GM12874 (cell line): ENCODE measurements around the gene CARHSP1.

Experiments
- TF ChIP-seq, protein P1 (sequence below): IDR thresholded peaks from 2 replicates; pipeline ENCODE4 v1.5.1; 2011; ENCODE audit warnings: low read depth, mild to moderate bottlenecking, control low read depth, low read length, moderate library complexity; ENCODE audit not compliant: insufficient read depth

The CARHSP1 gene

DNA sequence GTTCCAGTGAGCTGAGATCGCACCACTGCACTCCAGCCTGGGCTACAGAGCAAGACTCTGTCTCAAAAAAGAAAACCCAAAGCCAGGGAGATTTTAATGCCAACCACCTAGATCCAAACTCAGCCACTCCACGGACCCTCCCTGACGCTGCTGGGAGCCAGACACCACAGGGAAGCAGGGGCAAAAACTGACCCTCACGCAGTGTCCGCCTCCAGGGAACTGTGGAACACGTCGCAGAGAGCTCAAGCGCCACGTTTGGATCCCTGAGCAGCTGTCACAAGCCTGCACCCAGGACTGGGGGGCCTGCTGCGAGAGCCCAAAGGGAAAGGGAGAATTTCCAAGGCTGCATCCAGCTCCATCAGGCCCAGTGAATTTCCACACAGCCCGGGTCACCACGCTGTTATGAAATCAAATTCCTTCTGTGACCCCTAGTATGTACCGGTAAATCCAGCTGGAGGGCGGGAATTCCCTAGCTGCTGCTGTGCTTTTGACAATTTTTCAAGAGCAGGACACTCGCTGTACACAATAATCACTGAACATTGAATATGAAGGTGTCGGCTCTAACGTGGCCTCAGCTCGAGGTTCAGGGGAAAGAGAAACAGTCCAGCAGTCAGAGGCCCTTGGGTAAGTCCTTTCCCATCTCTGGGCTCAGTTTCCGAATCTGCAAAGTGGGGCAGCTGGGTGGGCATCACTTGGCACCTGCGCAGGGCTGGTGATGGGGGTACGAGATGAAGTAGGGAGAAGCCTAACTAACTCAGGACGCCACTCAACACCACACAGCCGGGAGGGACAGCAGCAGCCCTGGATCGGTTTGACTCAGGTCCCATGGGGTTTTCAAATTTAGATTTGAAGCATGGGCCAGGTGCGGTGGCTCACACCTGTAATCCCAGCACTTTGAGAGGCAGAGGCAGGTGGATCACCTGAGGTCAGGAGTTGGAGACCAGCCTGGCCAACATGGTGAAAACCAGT is 8.6 kb downstream of the CARHSP1 start:
- TF ChIP-seq, protein P1, sequence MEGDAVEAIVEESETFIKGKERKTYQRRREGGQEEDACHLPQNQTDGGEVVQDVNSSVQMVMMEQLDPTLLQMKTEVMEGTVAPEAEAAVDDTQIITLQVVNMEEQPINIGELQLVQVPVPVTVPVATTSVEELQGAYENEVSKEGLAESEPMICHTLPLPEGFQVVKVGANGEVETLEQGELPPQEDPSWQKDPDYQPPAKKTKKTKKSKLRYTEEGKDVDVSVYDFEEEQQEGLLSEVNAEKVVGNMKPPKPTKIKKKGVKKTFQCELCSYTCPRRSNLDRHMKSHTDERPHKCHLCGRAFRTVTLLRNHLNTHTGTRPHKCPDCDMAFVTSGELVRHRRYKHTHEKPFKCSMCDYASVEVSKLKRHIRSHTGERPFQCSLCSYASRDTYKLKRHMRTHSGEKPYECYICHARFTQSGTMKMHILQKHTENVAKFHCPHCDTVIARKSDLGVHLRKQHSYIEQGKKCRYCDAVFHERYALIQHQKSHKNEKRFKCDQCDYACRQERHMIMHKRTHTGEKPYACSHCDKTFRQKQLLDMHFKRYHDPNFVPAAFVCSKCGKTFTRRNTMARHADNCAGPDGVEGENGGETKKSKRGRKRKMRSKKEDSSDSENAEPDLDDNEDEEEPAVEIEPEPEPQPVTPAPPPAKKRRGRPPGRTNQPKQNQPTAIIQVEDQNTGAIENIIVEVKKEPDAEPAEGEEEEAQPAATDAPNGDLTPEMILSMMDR: no peak

DNA sequence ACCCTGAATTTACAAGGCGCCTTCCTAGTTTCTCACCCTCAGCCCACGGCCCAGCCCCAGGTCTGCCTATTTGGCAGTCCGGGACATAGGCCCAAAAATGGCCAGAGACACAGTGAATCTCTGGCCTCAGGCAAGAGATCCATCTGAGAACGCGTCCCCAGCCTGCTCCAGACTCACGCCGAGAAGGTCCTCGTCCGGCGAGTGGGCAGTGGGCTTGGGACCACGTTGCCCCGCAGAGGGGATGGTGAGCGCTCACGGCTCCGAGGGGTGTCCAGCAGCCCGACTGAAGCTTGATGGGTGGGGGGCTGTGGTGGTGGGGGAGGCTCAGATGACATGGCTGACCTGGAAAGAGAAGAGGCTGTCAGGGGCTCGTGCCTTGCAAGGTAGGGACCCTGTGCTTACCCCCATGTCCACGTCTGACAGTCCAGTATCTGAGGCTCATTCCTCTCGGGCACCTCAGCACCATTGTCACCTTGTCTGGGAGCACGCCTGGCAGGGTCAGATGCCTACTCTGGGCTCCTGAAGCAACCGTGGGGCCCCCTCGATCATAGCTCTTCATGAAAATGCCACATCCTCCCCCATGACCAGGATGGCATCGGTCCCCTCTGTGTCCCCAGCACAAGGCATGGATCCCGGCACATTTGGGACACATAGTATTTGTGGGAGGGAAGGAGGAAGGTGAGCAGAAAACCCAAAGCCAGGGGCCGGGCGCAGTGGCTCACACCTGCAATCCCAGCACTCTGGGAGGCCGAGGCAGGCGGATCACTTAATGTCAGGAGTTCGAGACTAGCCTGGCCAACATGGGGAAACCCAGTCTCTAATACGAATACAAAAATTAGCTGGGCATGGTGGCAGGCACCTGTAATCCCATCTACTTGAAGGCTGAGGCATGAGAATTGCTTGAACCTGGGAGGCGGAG is 9.6 kb downstream of the CARHSP1 start:
- TF ChIP-seq, protein P1: no peak

DNA sequence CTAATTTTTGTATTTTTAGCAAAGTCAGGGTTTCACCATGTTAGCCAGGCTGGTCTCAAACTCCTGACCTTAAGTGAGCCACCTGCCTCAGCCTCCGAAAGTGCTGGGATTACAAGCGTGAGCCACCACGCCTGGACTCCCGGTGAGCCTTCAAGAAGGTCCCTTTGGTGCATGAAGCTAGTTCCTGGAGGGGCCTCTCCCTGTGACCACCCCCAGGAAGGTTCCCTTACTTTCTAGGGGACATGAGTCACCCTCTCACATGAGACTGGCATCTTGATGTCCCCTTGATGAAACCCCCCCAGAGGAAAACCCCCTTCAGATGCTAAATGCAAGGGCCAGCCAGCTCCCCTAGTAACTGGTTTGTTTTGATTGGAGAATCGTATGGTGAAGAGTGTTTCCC is 12.8 kb downstream of the CARHSP1 start:
- TF ChIP-seq, protein P1: no peak

DNA sequence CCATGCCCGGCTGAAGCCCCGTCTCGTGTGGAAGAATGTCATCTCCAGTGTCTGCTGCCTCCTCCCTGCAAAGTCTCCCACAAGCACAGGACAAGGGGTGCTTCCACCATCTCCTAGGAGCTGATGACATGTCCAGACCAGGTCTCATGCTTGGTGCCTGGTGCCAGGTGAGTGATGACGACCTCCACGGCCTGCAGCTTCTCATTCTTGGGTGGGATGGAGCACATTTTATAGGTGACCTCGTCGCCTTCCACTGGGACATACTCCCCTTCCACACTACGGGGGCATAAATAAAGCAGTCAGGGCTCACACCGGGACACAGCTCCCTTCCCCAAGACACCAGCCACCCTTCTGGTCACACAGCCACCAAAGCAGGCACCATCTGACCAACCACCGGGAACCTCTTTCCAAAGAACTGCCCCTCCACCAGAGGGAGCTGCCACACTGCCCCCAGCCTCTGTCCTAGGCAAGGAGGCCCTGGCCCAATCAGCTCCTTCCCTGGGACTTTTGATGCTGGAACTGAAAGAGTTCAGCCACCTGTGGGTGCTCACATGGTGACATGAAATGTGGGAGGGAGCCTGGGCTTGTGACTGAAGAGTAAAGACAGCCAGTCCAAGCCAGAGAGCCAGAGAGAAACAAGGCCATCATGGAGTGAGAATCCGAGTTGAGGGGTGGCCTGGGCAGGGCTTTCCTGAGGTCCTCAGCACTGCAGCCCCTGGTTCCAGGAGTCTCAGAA is 13.6 kb downstream of the CARHSP1 start:
- TF ChIP-seq, protein P1: peak; percentile 10; the same call in 1 of the 2 replicates

DNA sequence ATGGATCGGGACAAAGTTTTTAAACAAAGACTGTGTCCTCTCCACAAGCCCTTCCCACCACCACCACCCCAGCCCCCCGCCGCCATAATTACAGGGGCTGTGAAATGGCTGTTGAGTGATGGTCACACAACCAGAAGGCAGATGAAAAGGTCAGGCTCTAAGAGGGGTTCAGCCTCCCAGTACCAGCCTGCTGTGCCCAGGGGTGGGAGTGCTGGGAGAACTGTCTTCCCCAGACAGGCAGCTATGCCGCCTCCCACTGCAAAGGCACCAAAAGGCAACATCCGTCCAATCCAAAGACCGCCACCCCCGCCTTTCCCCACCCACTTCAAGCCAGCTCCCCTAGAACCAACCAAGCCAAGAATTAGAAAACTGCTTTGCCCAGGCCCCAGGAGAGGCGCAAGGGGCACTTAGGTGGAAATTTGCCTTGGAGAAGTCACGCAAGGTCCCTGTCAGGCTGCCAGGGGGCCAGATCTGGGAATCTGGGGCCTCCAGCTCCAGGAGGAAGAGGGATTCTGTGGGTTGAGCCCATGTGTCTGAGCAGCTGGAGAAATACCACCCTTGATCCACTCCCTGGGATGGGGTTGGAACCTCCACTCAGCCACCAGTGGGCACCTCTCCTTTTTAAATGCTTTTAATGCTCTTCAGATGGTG is 14.4 kb downstream of the CARHSP1 start:
- TF ChIP-seq, protein P1: no peak

DNA sequence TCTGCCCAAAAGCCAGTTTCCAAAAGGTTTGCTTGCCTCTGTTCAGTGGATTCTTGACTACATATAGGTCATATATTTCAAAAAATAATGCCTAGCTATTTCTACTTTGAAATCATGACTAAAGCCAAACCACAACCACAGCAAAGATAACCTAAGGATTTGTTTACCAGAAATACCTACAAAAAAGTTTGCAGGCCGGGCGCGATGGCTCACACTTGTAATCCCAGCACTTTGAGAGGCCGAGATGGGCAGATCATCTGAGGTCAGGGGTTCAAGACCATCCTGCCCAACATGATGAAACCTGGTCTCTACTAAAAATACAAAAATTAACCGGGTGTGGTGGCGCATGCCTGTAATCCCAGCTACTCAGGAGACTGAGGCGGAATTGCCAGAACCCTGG is 15.2 kb downstream of the CARHSP1 start:
- TF ChIP-seq, protein P1: no peak
